Peyer's patch (tissue), 4 donors: Measurements from ENCODE around the gene HIGD1C. TPM values are rescaled to one million over a fixed set of nuclear protein-coding genes. Genes with fewer than 3 reads are reported as not detected.

Source experiments
- DNase-seq, 3 donors: peaks; one replicate each; pipeline ENCODE4 v3.0.0-alpha.2; 2017 to 2019
- H3K27ac ChIP-seq, 4 donors: fragments of 200-600 bp; sonication (generic); one replicate each; pipeline ENCODE4 v1.5.1; 2016 to 2019
- H3K27me3 ChIP-seq, 2 donors: fragments of 200-600 bp; sonication (generic); one replicate each; pipeline ENCODE4 v1.5.1; 2019
- H3K36me3 ChIP-seq, 3 donors: fragments of 200-600 bp; sonication (generic); one replicate each; pipeline ENCODE4 v1.5.1; 2016 to 2019
- H3K4me1 ChIP-seq, 4 donors: fragments of 200-600 bp; sonication (generic); one replicate each; pipeline ENCODE4 v1.5.1; 2016 to 2019
- H3K4me3 ChIP-seq, 4 donors: fragments of 200-600 bp; sonication (generic); 1 replicate in 3 of 4; 2 replicates in 1 of 4; pipeline ENCODE4 v1.5.1; 2016 to 2019; ENCODE audit warnings: mild to moderate bottlenecking in 1 of 4
- H3K9me3 ChIP-seq, 4 donors: fragments of 200-600 bp; sonication (generic); one replicate each; pipeline ENCODE4 v1.5.1; 2016 to 2019; ENCODE audit warnings: mild to moderate bottlenecking in 1 of 4
- CTCF ChIP-seq, 6 experiments: fragments of 450-650 bp in 4 of 6; fragments of 200-600 bp in 2 of 6; sonication (generic) in 1 of 6; IDR thresholded peaks; one replicate each; pipeline ENCODE4 v1.5.1; 2017 to 2019; ENCODE audit warnings: antibody characterized with exemption in 6 of 6, mild to moderate bottlenecking in 3 of 6, moderate library complexity in 1 of 6
- POLR2A ChIP-seq, 2 donors: fragments of 450-650 bp; IDR thresholded peaks; one replicate each; pipeline ENCODE4 v1.5.1; 2017; ENCODE audit warnings: antibody characterized with exemption in 2 of 2, mild to moderate bottlenecking in 2 of 2, moderate library complexity in 2 of 2
- total RNA-seq, 4 donors: library from RNA; depleted of rRNA; stranded (reverse); fragments of >200 nt; gene quantifications; one replicate each; pipeline ENCODE4 v1.1.0, GENCODE V29; 2016

Gene HIGD1C
- total RNA-seq, 4 donors from 2014 or later: not detected

GRCh38 chr12:50934981-50935807 lies 17.1 kb upstream of the HIGD1C start:
- Histone ChIP-seq H3K9me3 (peaks cover 0 to 3% (median 0%) of the 10 kb centered on the region in 4 donors), H3K4me3 (no peak overlapping the region), H3K36me3 (peaks cover 0 to 12% (median 0%) of the 10 kb centered on the region in 3 donors), H3K4me1 (peaks cover 0 to 54% (median 2%) of the 10 kb centered on the region in 4 donors), H3K27me3 (no peaks in the 10 kb centered on the region), H3K27ac (peak overlapping the region; percentile 1 to 83 (median 49))
- DNase-seq: no peak
- TF ChIP-seq POLR2A (IDR thresholded peaks at IDR 0.05): no peak
- TF ChIP-seq CTCF (IDR thresholded peaks at IDR 0.05): no peak

- no peaks in the 10 kb centered on the region for H3K36me3 ChIP-seq
- H3K27ac ChIP-seq: no peak overlapping the region
- H3K4me3 ChIP-seq: no peak overlapping the region
- TF ChIP-seq CTCF (IDR thresholded peaks at IDR 0.05) (no peak), POLR2A (IDR thresholded peaks at IDR 0.05) (no peak)
- H3K9me3 ChIP-seq: peaks cover 0 to 3% (median 0%) of the 10 kb centered on the region in 4 donors
- peaks cover 0 to 44% (median 2%) of the 10 kb centered on the region in 4 donors for H3K4me1 ChIP-seq
- no peaks in the 10 kb centered on the region for H3K27me3 ChIP-seq
- DNase-seq: no peak
Observed at GRCh38 chr12:50936821-50937530, 15.4 kb upstream of the HIGD1C start.

GRCh38 chr12:50937653-50938052 lies 14.7 kb upstream of the HIGD1C start:
- no peak for DNase-seq
- no peaks in the 10 kb centered on the region for H3K36me3 ChIP-seq
- no peaks in the 10 kb centered on the region for H3K27me3 ChIP-seq
- no peak overlapping the region for H3K27ac ChIP-seq
- no peak overlapping the region for H3K4me3 ChIP-seq
- peaks cover 0 to 3% (median 0%) of the 10 kb centered on the region in 4 donors for H3K9me3 ChIP-seq
- TF ChIP-seq POLR2A (IDR thresholded peaks at IDR 0.05) (no peak), CTCF (IDR thresholded peaks at IDR 0.05) (no peak)
- peaks cover 0 to 38% (median 2%) of the 10 kb centered on the region in 4 donors for H3K4me1 ChIP-seq

- Histone ChIP-seq H3K27ac (no peak overlapping the region), H3K36me3 (no peaks in the 10 kb centered on the region), H3K4me3 (no peak overlapping the region), H3K9me3 (no peaks in the 10 kb centered on the region), H3K27me3 (no peaks in the 10 kb centered on the region), H3K4me1 (no peaks in the 10 kb centered on the region)
- TF ChIP-seq CTCF (IDR thresholded peaks at IDR 0.05): no peak
- no peak for TF ChIP-seq POLR2A (IDR thresholded peaks at IDR 0.05)
- DNase-seq: no peak
Observed at GRCh38 chr12:50947933-50948626, 4.3 kb upstream of the HIGD1C start.

GRCh38 chr12:50948798-50949197 lies 3.5 kb upstream of the HIGD1C start:
- Histone ChIP-seq H3K9me3 (no peaks in the 10 kb centered on the region), H3K4me1 (no peaks in the 10 kb centered on the region), H3K27me3 (no peaks in the 10 kb centered on the region), H3K4me3 (no peak overlapping the region), H3K36me3 (no peaks in the 10 kb centered on the region), H3K27ac (no peak overlapping the region)
- no peak for TF ChIP-seq CTCF (IDR thresholded peaks at IDR 0.05)
- TF ChIP-seq POLR2A (IDR thresholded peaks at IDR 0.05): no peak
- DNase-seq: no peak
